Stomach (tissue), 4 donors: ENCODE results near the gene MYOD1.

ENCODE experiments used
- EP300 ChIP-seq: sonication (generic); formaldehyde crosslinking; IDR thresholded peaks from one replicate; pipeline ENCODE4 v1.6.1; 2017; ENCODE audit warnings: antibody characterized with exemption
- POLR2A ChIP-seq, 4 donors: fragments of 450-650 bp; IDR thresholded peaks; one replicate each; pipeline ENCODE4 v1.6.1; 2016; ENCODE audit warnings: antibody characterized with exemption in 4 of 4, control low read depth in 2 of 4, mild to moderate bottlenecking in 1 of 4, moderate library complexity in 1 of 4
- POLR2AphosphoS5 ChIP-seq, 3 donors: sonication (generic); formaldehyde crosslinking; IDR thresholded peaks; one replicate each; pipeline ENCODE4 v1.6.1; 2016; ENCODE audit warnings: antibody characterized with exemption in 3 of 3
- TF ChIP-seq, protein P1 (sequence below), 7 experiments: fragments of 450-650 bp in 4 of 7; fragments of 200-600 bp in 3 of 7; sonication (generic) in 3 of 7; IDR thresholded peaks; one replicate each; pipeline ENCODE4 v1.5.1; 2016 to 2019; ENCODE audit warnings: antibody characterized with exemption in 7 of 7, control low read depth in 2 of 7, mild to moderate bottlenecking in 1 of 7

GRCh38 chr11:17714356-17714854, 5.0 kb upstream of the MYOD1 start:
- TF ChIP-seq, protein P1, sequence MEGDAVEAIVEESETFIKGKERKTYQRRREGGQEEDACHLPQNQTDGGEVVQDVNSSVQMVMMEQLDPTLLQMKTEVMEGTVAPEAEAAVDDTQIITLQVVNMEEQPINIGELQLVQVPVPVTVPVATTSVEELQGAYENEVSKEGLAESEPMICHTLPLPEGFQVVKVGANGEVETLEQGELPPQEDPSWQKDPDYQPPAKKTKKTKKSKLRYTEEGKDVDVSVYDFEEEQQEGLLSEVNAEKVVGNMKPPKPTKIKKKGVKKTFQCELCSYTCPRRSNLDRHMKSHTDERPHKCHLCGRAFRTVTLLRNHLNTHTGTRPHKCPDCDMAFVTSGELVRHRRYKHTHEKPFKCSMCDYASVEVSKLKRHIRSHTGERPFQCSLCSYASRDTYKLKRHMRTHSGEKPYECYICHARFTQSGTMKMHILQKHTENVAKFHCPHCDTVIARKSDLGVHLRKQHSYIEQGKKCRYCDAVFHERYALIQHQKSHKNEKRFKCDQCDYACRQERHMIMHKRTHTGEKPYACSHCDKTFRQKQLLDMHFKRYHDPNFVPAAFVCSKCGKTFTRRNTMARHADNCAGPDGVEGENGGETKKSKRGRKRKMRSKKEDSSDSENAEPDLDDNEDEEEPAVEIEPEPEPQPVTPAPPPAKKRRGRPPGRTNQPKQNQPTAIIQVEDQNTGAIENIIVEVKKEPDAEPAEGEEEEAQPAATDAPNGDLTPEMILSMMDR (IDR thresholded peaks at IDR 0.05), result no peak
- no peak for TF ChIP-seq EP300
- no peak for TF ChIP-seq POLR2A (IDR thresholded peaks at IDR 0.05)
- TF ChIP-seq POLR2AphosphoS5 (IDR thresholded peaks at IDR 0.05), result no peak
